Endodermal cell (in vitro differentiated cells): ENCODE data around the gene UCN2. TPM values are rescaled to one million over a fixed set of nuclear protein-coding genes. Genes with fewer than 3 reads are reported as not detected.

ENCODE experiments used
- DNase-seq: peaks from one replicate; pipeline ENCODE4 v3.0.0-alpha.2; 2017
- H3K27ac ChIP-seq: 2 replicates; pipeline ENCODE4 v1.5.1; 2013; ENCODE audit warnings: mild to moderate bottlenecking, low read depth, low read length, moderate library complexity
- H3K27me3 ChIP-seq: 2 replicates; pipeline ENCODE4 v1.6.1; 2013; ENCODE audit warnings: mild to moderate bottlenecking, low read length, moderate library complexity; ENCODE audit not compliant: insufficient read depth, control insufficient read depth, poor library complexity, severe bottlenecking
- H3K36me3 ChIP-seq: 2 replicates; pipeline ENCODE4 v1.7.0; 2013; ENCODE audit warnings: mild to moderate bottlenecking, low read length, moderate library complexity; ENCODE audit not compliant: control insufficient read depth, insufficient read depth
- H3K4me1 ChIP-seq: one replicate; pipeline ENCODE4 v1.7.0; 2013; ENCODE audit warnings: low read length; ENCODE audit not compliant: control insufficient read depth, insufficient read depth
- H3K4me3 ChIP-seq: 2 replicates; pipeline ENCODE4 v1.5.1; 2013; ENCODE audit warnings: mild to moderate bottlenecking, low read length, moderate library complexity
- H3K9ac ChIP-seq: 2 replicates; pipeline ENCODE4 v1.6.1; 2013; ENCODE audit warnings: mild to moderate bottlenecking, low read length, moderate library complexity; ENCODE audit not compliant: poor library complexity, severe bottlenecking; ENCODE audit errors: extremely low read depth
- H3K9me3 ChIP-seq: 2 replicates; pipeline ENCODE4 v1.6.1; 2013; ENCODE audit warnings: mild to moderate bottlenecking, low read length, moderate library complexity; ENCODE audit not compliant: control insufficient read depth
- H3K27ac Mint-ChIP-seq: 2 replicates; pipeline ENCODE4 v1.8.0; 2020; ENCODE audit warnings: mixed read lengths
- H3K27me3 Mint-ChIP-seq: 2 replicates; pipeline ENCODE4 v1.8.0; 2021; ENCODE audit warnings: mild to moderate bottlenecking, mixed read lengths; ENCODE audit not compliant: insufficient read depth
- H3K36me3 Mint-ChIP-seq: 2 replicates; pipeline ENCODE4 v1.8.0; 2020; ENCODE audit warnings: low read depth, mixed read lengths
- H3K4me1 Mint-ChIP-seq: 2 replicates; pipeline ENCODE4 v1.8.0; 2020; ENCODE audit warnings: mixed read lengths
- H3K4me3 Mint-ChIP-seq: 2 replicates; pipeline ENCODE4 v1.8.0; 2020; ENCODE audit warnings: mild to moderate bottlenecking, moderate library complexity, mixed read lengths
- H3K9me3 Mint-ChIP-seq: 2 replicates; pipeline ENCODE4 v1.8.0; 2020; ENCODE audit warnings: mild to moderate bottlenecking, mixed read lengths
- CTCF ChIP-seq: fragments of 200-600 bp; sonication (generic); conservative IDR thresholded peaks from 2 replicates; pipeline ENCODE4 v1.5.0; 2021; ENCODE audit warnings: antibody characterized with exemption, mild to moderate bottlenecking
- WGBS, 2 experiments: methylation state at CpG; one replicate each; pipeline versions ENCODE4 v1.1.5 to v1.1.7; 2013; ENCODE audit warnings: missing lambda C conversion rate in 2 of 2, mixed read lengths in 1 of 2; ENCODE audit not compliant: insufficient coverage in 1 of 2, insufficient read length in 1 of 2; 5-methylcytosine and 5-hydroxymethylcytosine counted together
- total RNA-seq, 2 donors: library from RNA; stranded (reverse); fragmentation: NEBNext Ultra II Directional in 1 of 2; extraction: Animal tissue kit (Norgen Biotek cat#: 25700) in 1 of 2; gene quantifications; 2 replicates in 1 of 2; 3 replicates in 1 of 2; pipeline ENCODE4 v1.2.1, GENCODE V29; 2021

Gene UCN2
- total RNA-seq, 2 donors from 2014 or later: not detected

- 90 to 92% methylated on average over 4 to 7 of the region's 7 CpGs for WGBS, 2 experiments
These were observed 8.9 kb upstream of the UCN2 start for GRCh38 chr3:48572517-48572916.

GRCh38 chr3:48571938-48572337 is 8.4 kb upstream of the UCN2 start:
- TF ChIP-seq CTCF: no peak
- H3K9me3 ChIP-seq: no peaks in the 10 kb centered on the region
- H3K27ac ChIP-seq: no peak overlapping the region
- Mint-ChIP-seq H3K36me3 (no peaks in the 10 kb centered on the region), H3K27me3 (no peaks in the 10 kb centered on the region), H3K27ac (no peak overlapping the region), H3K9me3 (no peaks in the 10 kb centered on the region), H3K4me1 (no peaks in the 10 kb centered on the region), H3K4me3 (no peak overlapping the region)
- WGBS, 2 experiments: 91 to 96% methylated on average over 6 to 12 of the region's 12 CpGs
- no peak overlapping the region for H3K4me3 ChIP-seq
- no peaks in the 10 kb centered on the region for H3K36me3 ChIP-seq
- H3K9ac ChIP-seq: no peak overlapping the region
- no peak for DNase-seq
- no peaks in the 10 kb centered on the region for H3K4me1 ChIP-seq
- H3K27me3 ChIP-seq: no peaks in the 10 kb centered on the region

More at GRCh38 chr3:48572517-48572916, 8.9 kb upstream of the UCN2 start:
- H3K36me3 Mint-ChIP-seq: no peaks in the 10 kb centered on the region
- no peak overlapping the region for H3K27ac Mint-ChIP-seq
- no peak overlapping the region for H3K4me3 Mint-ChIP-seq
- TF ChIP-seq CTCF: no peak
- Histone ChIP-seq H3K9me3 (no peaks in the 10 kb centered on the region), H3K4me1 (no peaks in the 10 kb centered on the region), H3K27ac (no peak overlapping the region), H3K36me3 (no peaks in the 10 kb centered on the region), H3K4me3 (no peak overlapping the region), H3K27me3 (no peaks in the 10 kb centered on the region), H3K9ac (no peak overlapping the region)
- no peak for DNase-seq
- H3K9me3 Mint-ChIP-seq: no peaks in the 10 kb centered on the region
- H3K27me3 Mint-ChIP-seq: no peaks in the 10 kb centered on the region
- no peaks in the 10 kb centered on the region for H3K4me1 Mint-ChIP-seq

GRCh38 chr3:48569808-48570450 is 6.3 kb upstream of the UCN2 start:
- Histone ChIP-seq H3K9me3 (no peaks in the 10 kb centered on the region), H3K36me3 (no peaks in the 10 kb centered on the region), H3K9ac (no peak overlapping the region), H3K4me3 (no peak overlapping the region), H3K27ac (no peak overlapping the region), H3K27me3 (no peaks in the 10 kb centered on the region), H3K4me1 (no peaks in the 10 kb centered on the region)
- Mint-ChIP-seq H3K4me3 (no peak overlapping the region), H3K9me3 (no peaks in the 10 kb centered on the region), H3K27ac (no peak overlapping the region), H3K36me3 (no peaks in the 10 kb centered on the region), H3K27me3 (no peaks in the 10 kb centered on the region), H3K4me1 (no peaks in the 10 kb centered on the region)
- WGBS, 2 experiments: 95 to 98% methylated on average over 9 to 18 of the region's 18 CpGs
- TF ChIP-seq CTCF: no peak
- DNase-seq: no peak
